GM18870 (cell line): Measurements from ENCODE around the gene MRPL37.
A peak's percentile ranks its signal among the peaks of the same experiment; 100 is the strongest.
"Not testable (repeated sequence)": the region's sequence is repeated elsewhere in the genome, so short reads cannot be mapped to it uniquely, and the experiment has no call there.

Experiments used
- ATAC-seq: cut with Tn5 transposase; IDR thresholded peaks from one replicate; pipeline ENCODE4 v1.9.1; 2021; ENCODE audit warnings: moderate library complexity; ENCODE audit not compliant: unreplicated experiment

The MRPL37 gene

DNA sequence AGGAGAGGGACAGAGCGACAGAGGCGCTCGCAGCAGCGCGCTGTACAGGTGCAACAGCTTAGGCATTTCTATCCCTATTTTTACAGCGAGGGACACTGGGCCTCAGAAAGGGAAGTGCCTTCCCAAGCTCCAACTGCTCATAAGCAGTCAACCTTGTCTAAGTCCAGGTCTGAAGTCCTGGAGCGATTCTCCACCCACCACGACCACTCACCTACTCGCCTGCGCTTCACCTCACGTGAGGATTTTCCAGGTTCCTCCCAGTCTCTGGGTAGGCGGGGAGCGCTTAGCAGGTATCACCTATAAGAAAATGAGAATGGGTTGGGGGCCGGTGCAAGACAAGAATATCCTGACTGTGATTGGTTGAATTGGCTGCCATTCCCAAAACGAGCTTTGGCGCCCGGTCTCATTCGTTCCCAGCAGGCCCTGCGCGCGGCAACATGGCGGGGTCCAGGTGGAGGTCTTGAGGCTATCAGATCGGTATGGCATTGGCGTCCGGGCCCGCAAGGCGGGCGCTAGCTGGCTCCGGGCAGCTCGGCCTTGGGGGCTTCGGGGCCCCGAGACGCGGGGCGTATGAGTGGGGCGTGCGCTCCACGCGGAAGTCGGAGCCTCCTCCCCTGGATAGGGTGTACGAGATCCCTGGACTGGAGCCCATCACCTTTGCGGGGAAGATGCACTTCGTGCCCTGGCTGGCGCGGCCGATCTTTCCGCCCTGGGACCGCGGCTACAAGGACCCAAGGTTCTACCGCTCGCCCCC, at the start of gene MRPL37, which contains the start of gene CYB5RL:
MRPL37 (plus strand) TSS at position 403 of the 754 bp plus-strand sequence; CDS start at position 480, 77 bp downstream.
CYB5RL (minus strand) TSS at position 266 of the 754 bp plus-strand sequence. CDS start 4,414 bp downstream, outside the sequence.
- ATAC-seq, result peak; percentile 93

DNA sequence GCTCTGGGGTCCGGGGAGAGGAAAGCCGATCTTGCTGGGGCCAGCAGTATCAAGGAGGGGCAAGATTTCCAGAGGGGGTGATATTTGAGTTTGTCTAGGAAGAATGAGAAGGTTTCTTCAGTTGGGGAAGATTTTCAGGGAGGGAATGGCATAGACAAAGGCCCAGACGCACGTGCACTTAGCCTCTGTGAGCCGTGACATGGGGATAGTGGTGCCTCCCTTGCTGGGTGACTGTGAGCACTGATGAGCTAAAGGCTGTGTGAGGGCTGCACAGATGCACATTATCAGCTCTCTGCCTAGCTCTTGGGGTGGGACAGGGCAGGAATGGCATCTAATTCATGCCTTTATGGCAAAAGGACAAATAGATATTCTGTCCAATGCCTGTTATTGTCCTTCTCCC, 49.0 kb upstream of the MRPL37 start:
- no peak for ATAC-seq

DNA sequence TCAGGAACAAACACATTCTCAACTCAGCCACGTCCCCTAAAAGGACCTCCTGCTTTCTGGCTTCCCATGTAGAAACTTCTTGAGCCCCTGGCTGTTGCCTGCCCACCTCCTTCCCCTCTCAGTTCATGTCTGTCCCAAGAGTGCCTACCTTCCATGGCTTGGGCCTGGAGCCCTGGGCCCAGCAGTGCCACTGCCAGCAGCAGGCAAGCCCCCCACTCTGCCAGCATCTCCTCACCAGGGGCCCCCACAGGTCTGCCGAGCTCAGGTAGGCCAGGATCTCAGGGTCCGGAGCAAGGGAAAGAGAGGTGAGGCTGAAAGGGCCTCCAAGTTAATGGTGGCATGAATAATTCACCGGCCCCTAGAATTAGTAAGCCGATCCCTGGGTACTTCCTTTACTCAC, 47.3 kb upstream of the MRPL37 start, which contains the start of gene CDCP2:
CDCP2 (minus strand) TSS at position 305 of the 400 bp plus-strand sequence; CDS start at position 227, 78 bp downstream.
- no peak for ATAC-seq

DNA sequence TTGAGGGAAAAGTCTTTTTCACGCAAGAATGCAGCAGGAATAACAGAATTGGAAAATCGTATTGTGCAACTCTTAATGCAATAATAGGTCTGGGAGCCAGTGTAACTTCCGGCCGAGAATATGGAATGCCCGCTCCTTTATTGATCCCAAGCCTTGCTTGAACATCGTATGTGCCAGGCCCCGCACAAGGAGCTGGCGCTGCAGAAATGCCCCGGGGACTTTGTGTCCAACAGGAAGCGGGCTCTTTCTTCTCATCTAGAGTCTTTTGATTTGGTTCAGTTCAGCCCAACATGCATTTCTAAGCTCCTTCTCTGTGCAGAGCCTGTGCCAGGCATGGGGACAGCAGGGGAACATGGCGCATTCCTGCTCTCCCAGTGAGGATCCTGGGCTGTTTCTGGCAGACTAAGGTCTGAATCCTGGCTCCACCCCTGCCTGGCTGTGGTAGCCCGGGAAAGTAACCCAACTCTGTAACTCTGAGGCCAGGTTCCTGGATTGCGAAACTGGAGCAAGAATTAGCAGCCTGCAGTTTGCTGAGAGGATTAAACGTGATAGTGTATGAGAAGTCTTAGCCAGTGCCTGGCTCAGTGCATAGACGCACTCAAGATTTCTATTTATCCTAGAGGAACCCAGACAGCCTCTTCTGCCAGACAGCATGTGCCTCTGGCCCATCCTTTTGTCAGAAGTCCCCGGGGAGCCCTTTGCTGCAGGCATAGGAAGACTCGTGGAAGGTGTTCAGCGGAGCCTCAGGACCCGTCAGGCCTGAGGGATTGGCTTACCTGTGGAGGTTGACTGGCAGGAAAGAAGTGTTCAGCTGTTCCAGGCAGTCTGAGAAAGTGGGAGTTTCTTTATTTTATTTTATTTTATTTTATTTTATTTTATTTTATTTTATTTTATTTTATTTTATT, 46.2 kb upstream of the MRPL37 start:
- ATAC-seq, result no peak

DNA sequence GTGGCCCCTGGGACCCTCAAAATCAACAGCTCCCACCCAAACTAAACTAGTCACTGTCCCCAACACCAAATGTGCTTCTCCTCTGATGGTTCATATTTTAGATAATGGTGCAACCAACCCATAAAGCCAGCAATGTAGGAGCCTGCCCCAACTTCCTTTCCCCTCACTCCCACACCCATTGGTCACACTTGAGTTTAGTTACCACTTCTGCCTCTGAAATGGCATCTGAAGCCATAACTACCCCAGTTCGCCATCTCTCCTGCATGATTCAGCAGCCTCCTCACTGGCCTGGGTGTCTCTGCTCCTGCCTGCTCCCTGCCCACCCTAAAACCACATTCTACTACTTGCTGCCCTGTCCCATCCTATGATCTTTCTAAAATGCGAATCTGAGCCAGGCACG, 43.8 kb upstream of the MRPL37 start:
- no peak for ATAC-seq

DNA sequence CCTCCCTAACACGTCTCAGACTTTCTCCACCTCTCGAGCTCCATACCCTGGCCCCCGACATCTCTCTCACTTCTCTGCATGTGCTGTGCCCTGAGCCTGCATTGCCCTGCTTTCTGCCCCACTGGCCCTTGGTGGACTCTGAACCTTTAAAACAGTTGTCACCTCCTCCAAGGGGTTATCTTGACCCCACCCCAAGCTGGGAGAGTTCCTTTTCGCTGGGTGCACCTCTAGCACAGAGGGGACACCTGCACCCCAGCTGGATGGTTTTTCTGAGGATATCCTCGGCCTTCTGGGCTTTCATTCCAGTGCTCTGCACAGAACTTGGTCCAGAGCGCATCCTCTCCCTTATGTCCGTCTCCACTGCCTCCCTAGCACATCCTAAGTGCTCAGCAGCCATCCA, 43.0 kb upstream of the MRPL37 start:
- no peak for ATAC-seq

DNA sequence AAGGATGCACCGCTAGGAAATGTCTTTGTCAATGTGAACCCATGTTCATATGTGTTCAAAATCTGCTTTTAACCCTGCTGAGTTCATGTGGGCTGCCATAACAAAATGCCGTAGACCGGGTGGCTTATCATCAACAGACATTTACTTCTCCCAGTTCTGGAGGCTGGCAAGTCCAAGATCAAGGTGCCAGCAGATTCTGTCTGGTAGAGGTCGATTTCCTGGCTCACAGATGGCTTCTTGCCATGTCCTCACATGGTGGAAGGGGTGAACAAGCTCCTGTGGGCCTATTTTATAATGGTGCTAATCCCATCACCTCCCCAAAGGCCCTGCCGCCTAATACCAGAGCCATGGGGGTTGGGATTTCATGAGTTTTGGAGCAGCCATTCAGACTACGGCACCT, 42.6 kb upstream of the MRPL37 start:
- no peak for ATAC-seq

DNA sequence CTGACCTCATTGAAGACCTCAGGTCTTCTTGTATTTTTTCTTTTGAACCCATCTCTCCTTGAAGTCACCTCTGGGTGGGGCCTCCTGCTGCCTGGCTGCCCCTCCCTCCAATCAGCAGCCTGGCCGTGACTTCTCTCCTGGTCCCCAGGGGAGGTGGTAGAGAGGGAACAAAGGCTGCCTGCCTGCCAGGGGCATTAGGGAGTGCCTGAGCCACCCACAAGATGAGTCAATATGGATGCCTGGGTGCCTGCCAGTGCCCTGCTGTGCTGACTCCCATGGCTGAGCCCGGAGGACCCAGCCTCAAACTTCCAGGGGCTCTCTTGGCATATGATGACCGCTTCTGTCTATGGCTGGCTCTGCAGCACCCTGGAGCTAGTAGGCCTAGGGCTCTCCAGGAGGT, 41.9 kb upstream of the MRPL37 start:
- ATAC-seq, result no peak

DNA sequence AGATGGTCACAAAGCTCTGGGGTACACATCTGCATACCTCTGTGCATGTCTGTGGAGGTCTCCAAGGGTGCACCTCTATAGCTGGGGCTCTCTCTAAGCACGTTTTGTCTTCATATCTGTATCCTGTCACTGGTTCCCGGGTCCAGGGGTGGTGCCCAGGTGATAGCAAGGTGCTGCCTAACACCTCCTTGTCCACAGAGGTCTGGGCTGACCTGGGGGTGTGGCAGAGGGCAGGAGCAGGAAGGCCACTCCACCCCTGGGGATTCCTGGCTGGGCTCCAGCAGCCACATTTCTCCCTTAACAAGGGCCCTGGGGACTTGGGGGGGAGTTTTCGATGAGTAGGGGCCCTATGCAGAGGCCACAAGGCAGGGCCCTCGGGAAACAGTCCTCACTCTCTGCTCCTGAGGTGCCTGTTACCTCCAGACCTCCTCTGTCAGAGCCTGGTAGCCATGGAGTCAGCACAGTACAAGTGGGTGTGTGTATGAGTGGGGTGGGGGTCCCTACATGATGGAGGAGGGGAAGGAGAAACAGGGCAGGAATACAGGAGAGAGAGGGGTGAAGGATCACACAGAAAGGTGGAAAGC, 40.1 kb upstream of the MRPL37 start:
- no peak for ATAC-seq

DNA sequence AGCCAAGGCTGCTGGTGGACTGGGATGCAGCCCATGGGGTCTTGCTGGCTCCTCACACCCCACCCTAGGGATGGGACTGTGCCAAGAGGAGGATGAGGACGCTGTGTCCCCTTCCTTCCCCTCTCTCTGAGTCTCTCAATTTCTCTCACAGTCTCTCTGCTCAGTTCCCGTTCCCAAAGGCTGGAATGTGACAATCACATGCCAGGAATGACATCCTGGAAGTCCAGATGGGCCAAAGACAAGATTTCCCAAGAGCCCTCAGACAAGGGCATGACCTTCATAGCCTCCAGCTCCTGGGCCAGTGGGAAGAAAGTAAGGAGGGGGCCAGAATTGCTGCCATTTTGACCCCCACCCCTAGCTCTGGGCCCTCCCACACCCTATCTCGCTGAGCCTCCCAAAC, 39.6 kb upstream of the MRPL37 start:
- ATAC-seq, result no peak

DNA sequence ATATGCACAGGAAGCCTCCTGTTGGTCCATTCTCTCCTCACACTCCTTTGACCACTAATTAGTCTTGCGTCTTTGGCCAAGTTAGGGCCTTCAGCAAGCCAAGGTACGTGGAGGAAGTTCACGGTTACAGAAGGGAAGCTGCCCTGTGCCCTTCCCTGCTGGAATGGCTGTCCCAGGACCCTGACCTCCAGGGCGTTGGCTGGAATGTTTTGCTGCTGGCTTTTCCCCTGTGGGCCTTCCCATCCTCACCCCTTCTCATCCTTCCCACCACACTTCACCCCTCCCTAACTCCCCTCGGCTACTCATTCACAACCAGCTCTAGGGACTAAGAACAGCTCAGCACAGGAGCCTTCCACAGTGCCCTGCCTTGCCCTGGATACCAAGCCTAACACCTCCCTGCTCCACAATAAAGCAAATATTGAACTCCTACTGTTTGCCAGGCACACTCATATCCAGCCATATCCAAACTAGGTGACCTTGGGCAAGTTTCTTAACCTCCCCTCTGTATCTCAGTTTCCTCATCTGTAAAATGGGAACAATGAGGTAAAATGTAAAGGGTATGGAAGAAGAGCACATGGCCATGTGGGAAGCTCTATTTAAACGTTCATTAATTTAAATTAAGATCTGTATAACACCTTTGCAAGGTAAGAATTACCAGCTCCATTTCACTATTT, 38.3 kb upstream of the MRPL37 start:
- ATAC-seq, result no peak

DNA sequence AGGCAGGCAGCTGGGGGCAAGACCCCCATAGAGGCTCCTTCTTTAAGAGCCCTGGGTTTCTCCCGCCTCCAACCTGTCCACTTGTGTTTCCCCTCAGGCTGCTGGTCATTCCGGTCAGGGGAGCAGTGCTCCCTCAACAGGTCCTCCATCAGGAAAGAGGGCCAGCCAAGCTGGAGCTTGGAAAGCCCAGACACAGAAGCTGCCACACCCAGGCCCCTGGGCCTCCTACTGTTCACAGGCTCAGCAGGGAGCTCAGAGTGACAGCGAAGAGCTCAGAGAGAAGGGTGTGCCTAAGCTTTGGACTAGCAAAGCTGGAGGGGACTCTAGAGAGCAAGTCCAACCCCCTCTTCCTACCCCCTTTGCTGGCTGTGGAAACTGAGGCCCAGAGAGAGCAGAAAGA, 36.9 kb upstream of the MRPL37 start:
- no peak for ATAC-seq

DNA sequence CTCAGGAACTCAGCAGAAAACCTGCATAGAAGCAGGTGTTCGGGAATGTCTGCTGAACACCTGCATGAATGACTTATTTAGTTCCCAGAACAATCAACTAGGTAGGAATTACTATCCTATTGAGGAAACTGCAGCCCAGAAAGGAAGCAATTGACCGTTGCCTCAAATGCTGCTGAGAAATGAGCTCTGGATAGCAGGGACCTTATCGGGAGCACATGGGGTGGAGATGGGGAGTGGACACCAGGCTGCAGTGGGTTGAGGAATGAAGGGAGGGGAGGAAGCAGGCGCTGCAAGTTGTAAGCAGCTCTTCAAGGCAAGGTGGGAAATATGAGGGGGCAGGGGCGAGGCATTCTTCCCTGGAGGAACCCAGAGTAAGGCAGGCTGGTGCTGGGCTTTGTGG, 36.4 kb upstream of the MRPL37 start:
- ATAC-seq, result no peak

DNA sequence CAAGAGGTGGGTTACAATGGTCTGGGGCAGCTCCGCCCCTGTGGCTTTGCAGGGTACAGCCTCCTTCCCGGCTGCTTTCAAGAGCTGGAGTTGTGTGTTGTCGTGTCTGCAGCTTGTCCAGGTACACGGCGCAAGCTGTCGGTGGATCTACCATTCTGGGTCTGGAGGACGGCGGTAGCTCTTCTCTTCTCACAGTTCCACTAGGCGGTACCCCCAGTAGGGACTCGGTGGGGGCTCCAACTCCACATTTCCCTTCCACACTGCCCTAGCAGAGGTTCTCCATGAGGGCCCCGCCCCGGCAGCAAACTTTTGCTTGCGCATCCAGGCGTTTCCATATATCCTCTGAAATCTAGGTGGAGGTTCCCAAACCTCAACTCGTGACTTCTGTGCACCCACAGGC, 34.8 kb upstream of the MRPL37 start:
- ATAC-seq, result no peak

DNA sequence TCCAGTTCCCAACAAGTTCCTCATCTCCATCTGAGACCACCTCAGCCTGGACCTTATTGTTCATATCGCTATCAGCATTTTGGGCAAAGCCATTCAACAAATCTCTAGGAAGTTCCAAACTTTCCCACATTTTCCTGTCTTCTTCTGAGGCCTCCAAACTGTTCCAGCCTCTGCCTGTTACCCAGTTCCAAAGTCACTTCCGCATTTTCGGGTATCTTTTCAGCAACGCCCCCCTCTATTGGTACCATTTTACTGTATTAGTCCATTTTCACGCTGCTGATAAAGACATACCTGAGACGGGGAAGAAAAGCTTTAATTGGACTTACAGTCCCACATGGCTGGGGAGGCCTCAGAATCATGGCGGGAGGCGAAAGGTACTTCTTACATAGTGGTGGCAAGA, 33.6 kb upstream of the MRPL37 start:
- ATAC-seq, result not testable (repeated sequence)

DNA sequence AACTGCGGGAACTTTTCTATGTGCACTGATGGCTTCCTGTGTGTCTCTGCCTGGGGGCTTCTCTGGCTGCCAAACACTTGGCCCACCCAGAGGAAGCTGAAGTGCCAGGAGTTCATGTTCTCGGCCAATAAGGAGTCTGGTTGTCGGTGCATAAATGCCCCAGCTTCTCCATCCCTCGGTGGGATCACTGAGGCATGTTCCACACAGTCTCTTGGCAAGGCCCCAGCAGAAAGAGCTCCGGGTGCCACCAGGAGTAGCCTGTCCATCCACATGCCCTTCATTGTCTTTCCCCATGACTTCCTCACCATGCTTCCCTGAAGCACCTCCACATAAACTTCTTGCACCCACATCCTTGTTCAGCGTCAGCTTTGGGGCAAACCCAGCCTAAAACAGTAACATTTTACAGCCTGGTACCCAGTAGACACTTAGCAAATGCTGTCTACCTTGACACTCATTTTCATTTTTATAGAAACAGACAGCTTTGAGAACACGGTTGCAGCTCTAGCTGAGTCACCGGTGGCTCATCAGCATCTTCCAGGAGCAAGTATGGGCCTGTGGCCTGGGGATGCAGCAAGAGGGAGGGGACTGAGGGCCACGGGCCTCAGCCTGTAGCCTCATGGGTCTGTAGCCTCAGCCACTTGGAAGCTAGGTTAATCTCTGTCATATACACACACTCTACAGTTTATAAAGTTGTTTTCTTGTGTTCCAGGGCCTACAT, 32.4 kb upstream of the MRPL37 start:
- ATAC-seq, result no peak

DNA sequence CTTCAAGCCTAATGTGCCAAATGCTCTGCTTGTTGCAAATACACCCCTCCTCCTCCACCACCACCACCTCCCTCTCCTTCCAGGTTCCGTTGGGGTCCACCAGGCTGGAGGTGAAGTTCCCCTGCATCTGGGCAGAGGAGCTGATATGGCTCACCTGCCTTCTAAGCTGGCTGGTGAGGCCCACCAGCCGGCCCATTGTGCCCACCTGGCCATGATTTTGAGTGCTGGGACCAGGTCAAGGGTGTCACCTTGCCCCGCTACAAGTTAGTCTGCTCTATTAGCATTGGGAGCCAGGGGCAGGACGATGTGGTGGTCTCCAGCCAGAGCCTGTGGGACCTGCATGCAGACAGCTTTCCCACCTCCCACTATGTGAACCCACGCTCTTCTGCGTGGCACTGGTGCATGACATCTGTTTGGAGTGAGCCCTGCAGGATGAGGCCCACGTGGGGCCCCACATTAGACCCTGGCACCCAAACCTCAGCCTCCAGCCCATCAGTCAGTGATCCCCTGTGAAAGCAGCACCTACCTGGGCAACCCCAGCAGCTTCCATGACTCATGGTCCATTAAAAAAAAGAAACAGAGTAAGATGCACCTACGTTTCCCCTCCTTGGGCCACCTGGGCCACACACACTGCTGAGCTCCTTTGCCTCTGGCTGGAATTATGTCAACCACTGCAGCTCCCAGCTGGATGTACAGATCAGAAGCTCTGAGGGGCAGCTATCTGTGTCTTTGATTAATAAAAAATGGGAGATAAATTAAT, 31.6 kb upstream of the MRPL37 start:
- ATAC-seq, result no peak

DNA sequence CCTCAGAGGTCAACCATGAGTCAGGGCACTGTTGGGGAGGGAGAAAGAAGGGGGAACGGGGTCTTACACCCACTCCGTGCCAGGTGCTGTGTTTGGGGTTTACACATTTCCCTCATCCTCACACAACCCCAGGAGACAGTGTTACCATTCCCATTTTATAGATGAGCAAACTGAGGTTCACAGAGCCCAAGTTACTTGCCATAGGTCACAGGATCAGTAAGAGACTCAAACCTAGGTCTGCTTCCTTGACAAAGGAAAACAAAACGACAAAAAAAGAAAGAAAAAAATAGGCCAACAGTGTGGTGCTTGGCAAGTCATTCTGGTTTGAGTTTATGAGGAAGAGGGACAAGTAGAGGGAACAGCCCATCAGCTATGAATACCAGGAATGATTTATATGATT, 30.9 kb upstream of the MRPL37 start:
- no peak for ATAC-seq

DNA sequence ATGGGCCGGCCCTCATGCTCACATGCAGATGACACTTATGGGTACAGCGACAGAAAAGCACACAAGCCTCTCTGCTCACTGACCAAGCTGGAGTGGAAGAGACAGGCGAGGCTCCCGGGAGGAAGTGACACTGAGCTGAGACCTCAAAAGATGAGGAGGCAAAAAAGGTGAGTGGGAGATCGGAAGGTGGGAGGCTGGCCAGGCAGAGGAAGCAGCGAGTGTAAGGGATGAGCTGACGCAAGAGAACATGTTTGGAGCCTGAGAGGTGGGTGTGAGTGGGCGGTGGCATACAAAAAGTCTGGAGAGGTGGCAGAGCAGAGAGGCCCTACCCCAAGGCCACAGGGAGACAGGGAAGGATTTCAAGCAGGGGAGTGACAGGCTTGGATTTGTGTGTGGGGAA, 29.0 kb upstream of the MRPL37 start:
- no peak for ATAC-seq

DNA sequence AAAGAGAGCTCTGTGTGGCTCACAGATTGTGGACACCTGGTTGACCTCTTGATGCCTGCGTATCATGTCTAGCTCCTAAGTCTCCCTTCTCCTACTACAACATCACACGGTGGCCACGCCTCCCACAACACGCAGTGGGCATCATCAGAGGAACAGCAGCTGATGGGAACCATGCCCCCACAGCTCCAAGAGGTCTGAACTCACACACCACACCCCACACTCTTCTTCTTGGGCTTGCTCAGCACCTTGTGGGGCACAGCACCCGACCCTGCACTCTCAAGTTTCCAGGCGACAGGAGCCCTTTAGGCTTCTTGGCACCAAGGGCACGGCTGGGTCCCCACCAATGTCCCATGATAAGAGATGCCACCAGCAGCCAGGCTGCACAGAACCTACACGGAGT, 28.4 kb upstream of the MRPL37 start:
- ATAC-seq, result no peak
